NCI-H146 (cell line): ENCODE measurements around the gene TSPAN9.

Source experiments
- DNase-seq: peaks from one replicate; lab custom pipeline; 2025; lab: John Stamatoyannopoulos, UW

Gene TSPAN9

GRCh38 chr12:3164454-3165077 lies 87.4 kb downstream of the TSPAN9 start:
- DNase-seq: no peak

- DNase-seq: no peak
These were observed 88.2 kb downstream of the TSPAN9 start for GRCh38 chr12:3165078-3165980.

- DNase-seq: no peak
These were observed 90.5 kb downstream of the TSPAN9 start for GRCh38 chr12:3167636-3168035.

GRCh38 chr12:3168223-3169221 lies 91.3 kb downstream of the TSPAN9 start:
- DNase-seq: no peak

- no peak for DNase-seq
These were observed 93.4 kb downstream of the TSPAN9 start for GRCh38 chr12:3170423-3171194.

- no peak for DNase-seq
These were observed 94.0 kb downstream of the TSPAN9 start for GRCh38 chr12:3171195-3171591.

GRCh38 chr12:3172124-3173007 lies 95.2 kb downstream of the TSPAN9 start:
- DNase-seq: no peak

GRCh38 chr12:3173008-3173553 lies 95.9 kb downstream of the TSPAN9 start:
- no peak for DNase-seq

GRCh38 chr12:3173912-3174311 lies 96.7 kb downstream of the TSPAN9 start:
- no peak for DNase-seq

- no peak for DNase-seq
These were observed 98.1 kb downstream of the TSPAN9 start for GRCh38 chr12:3175238-3175637.

- no peak for DNase-seq
These were observed 99.6 kb downstream of the TSPAN9 start for GRCh38 chr12:3176754-3177153.

GRCh38 chr12:3177778-3178425 lies 100.7 kb downstream of the TSPAN9 start:
- DNase-seq: no peak

GRCh38 chr12:3178671-3179313 lies 101.6 kb downstream of the TSPAN9 start:
- DNase-seq: no peak

- no peak for DNase-seq
These were observed 102.6 kb downstream of the TSPAN9 start for GRCh38 chr12:3179731-3180130.

GRCh38 chr12:3182426-3182825 lies 105.2 kb downstream of the TSPAN9 start:
- DNase-seq: no peak

- no peak for DNase-seq
These were observed 107.3 kb downstream of the TSPAN9 start for GRCh38 chr12:3184485-3184884.

GRCh38 chr12:3185260-3185870 lies 108.2 kb downstream of the TSPAN9 start:
- DNase-seq: no peak

- DNase-seq: no peak
These were observed 109.5 kb downstream of the TSPAN9 start for GRCh38 chr12:3186546-3187215.
